GM21737 (cell line): Measurements from ENCODE around the gene RALB.
"Not testable (repeated sequence)": the region's sequence is repeated elsewhere in the genome, so short reads cannot be mapped to it uniquely, and the experiment has no call there.

Experiments
- ATAC-seq: cut with Tn5 transposase; IDR thresholded peaks from one replicate; pipeline ENCODE4 v1.9.1; 2021; ENCODE audit warnings: mild to moderate bottlenecking, moderate library complexity; ENCODE audit not compliant: unreplicated experiment

The RALB gene

GRCh38 chr2:120241684-120242083 is 11.0 kb upstream of the RALB start:
- no peak for ATAC-seq

- no peak for ATAC-seq
These were observed 9.4 kb upstream of the RALB start for GRCh38 chr2:120243211-120243610.

- no peak for ATAC-seq
These were observed 8.6 kb upstream of the RALB start for GRCh38 chr2:120243875-120244553.

- no peak for ATAC-seq
These were observed 7.8 kb upstream of the RALB start for GRCh38 chr2:120244656-120245519.

- no peak for ATAC-seq
These were observed 6.9 kb upstream of the RALB start for GRCh38 chr2:120245520-120246332.

- no peak for ATAC-seq
These were observed 5.9 kb upstream of the RALB start for GRCh38 chr2:120246546-120247300.

GRCh38 chr2:120247851-120248250 is 4.8 kb upstream of the RALB start:
- ATAC-seq = no peak

GRCh38 chr2:120250640-120251039 is 2.0 kb upstream of the RALB start:
- no peak for ATAC-seq

- ATAC-seq = no peak
These were observed 1.6 kb upstream of the RALB start for GRCh38 chr2:120251078-120251477.

GRCh38 chr2:120251880-120252224 is 800 bp upstream of the RALB start:
- no peak for ATAC-seq

GRCh38 chr2:120253021-120253882 is 600 bp downstream of the RALB start:
- peak; percentile 33 for ATAC-seq

GRCh38 chr2:120254178-120254577 is 1.5 kb downstream of the RALB start:
- ATAC-seq = no peak

- no peak for ATAC-seq
These were observed 2.4 kb downstream of the RALB start for GRCh38 chr2:120255071-120255470.

- no peak for ATAC-seq
These were observed 3.5 kb downstream of the RALB start for GRCh38 chr2:120255986-120256650.

- ATAC-seq = no peak
These were observed 4.0 kb downstream of the RALB start for GRCh38 chr2:120256651-120257000.

- no peak for ATAC-seq
These were observed 4.9 kb downstream of the RALB start for GRCh38 chr2:120257522-120257921.

- no peak for ATAC-seq
These were observed 5.5 kb downstream of the RALB start for GRCh38 chr2:120258196-120258595.

- not testable (repeated sequence) for ATAC-seq
These were observed 7.3 kb downstream of the RALB start for GRCh38 chr2:120259939-120260338.

- ATAC-seq = no peak
These were observed 8.1 kb downstream of the RALB start for GRCh38 chr2:120260736-120261135.
